Measurements from ENCODE around the gene CSNK1D. TPM values are rescaled to one million over a fixed set of nuclear protein-coding genes. Genes with fewer than 3 reads are reported as not detected.

The CSNK1D gene
- total and polyA plus RNA-seq, 12 donors, result 23.7 to 185 (median 125) TPM

- Histone ChIP-seq H3K4me3 (no peak overlapping the region), H3K27me3 (no peaks in the 10 kb centered on the region), H3K9me3 (replicated peaks in 1 of 3) (no peaks in the 10 kb centered on the region), H3K4me1 (replicated peaks in 1 of 2) (peaks cover 57 to 80% of the 10 kb centered on the region in 2 donors), H3K36me3 (replicated peaks in 1 of 2) (peaks cover 0 to 27% of the 10 kb centered on the region in 2 donors), H3K27ac (peak overlapping the region in 2 of 5 donors; percentile 16 to 97)
- intact Hi-C loops (cut with DNase I), result no loop called here
- no peak for DNase-seq
- no peak for TF ChIP-seq POLR2A (IDR thresholded peaks at IDR 0.05)
- TF ChIP-seq CTCF (IDR thresholded peaks at IDR 0.05), result no peak
- WGBS, 4 donors, result 82 to 87% (median 84%) methylated on average over 12 of the region's 12 CpGs
These were observed 2.8 kb downstream of the CSNK1D start for GRCh38 chr17:82270651-82271050.

- peak overlapping the region in 3 of 5 donors; percentile 34 to 97 (median 61) for H3K27ac ChIP-seq
- intact Hi-C loops (cut with DNase I), result no loop called here
These were observed 3.5 kb downstream of the CSNK1D start for GRCh38 chr17:82269882-82270500.

GRCh38 chr17:82269138-82269881 lies 4.2 kb downstream of the CSNK1D start:
- no peak overlapping the region for H3K4me3 ChIP-seq
- peak overlapping the region in 4 of 5 donors; percentile 61 to 99 (median 98) for H3K27ac ChIP-seq
- intact Hi-C loops (cut with DNase I), result no loop called here
- no peak for TF ChIP-seq CTCF (IDR thresholded peaks at IDR 0.05)
- TF ChIP-seq POLR2A (IDR thresholded peaks at IDR 0.05), result no peak
- no peak for DNase-seq
- no peaks in the 10 kb centered on the region for H3K9me3 ChIP-seq (replicated peaks in 1 of 3)
- H3K4me1 ChIP-seq (replicated peaks in 1 of 2), result peaks cover 57 to 77% of the 10 kb centered on the region in 2 donors
- no peaks in the 10 kb centered on the region for H3K27me3 ChIP-seq
- 51 to 55% (median 52%) methylated on average over 9 to 10 of the region's 10 CpGs for WGBS, 4 donors
- peaks cover 0 to 41% of the 10 kb centered on the region in 2 donors for H3K36me3 ChIP-seq (replicated peaks in 1 of 2)

More at GRCh38 chr17:82269882-82270500, 3.5 kb downstream of the CSNK1D start:
- no peak for TF ChIP-seq CTCF (IDR thresholded peaks at IDR 0.05)
- TF ChIP-seq POLR2A (IDR thresholded peaks at IDR 0.05), result no peak
- WGBS, 4 donors, result 63 to 82% (median 74%) methylated on average over 8 to 13 of the region's 13 CpGs
- H3K4me1 ChIP-seq (replicated peaks in 1 of 2), result peaks cover 57 to 83% of the 10 kb centered on the region in 2 donors
- no peaks in the 10 kb centered on the region for H3K27me3 ChIP-seq
- peaks cover 0 to 34% of the 10 kb centered on the region in 2 donors for H3K36me3 ChIP-seq (replicated peaks in 1 of 2)
- H3K4me3 ChIP-seq, result no peak overlapping the region
- H3K9me3 ChIP-seq (replicated peaks in 1 of 3), result no peaks in the 10 kb centered on the region
- DNase-seq, result no peak

GRCh38 chr17:82267575-82268379 lies 5.7 kb downstream of the CSNK1D start:
- TF ChIP-seq CTCF (IDR thresholded peaks at IDR 0.05) (no peak), POLR2A (IDR thresholded peaks at IDR 0.05) (peak in 1 of 2 donors; percentile 59)
- no peak overlapping the region for H3K4me3 ChIP-seq
- intact Hi-C loops (cut with DNase I), result no loop called here

More at GRCh38 chr17:82267575-82268379, 5.7 kb downstream of the CSNK1D start:
- H3K36me3 ChIP-seq (replicated peaks in 1 of 2), result peaks cover 0 to 56% of the 10 kb centered on the region in 2 donors
- H3K9me3 ChIP-seq (replicated peaks in 1 of 3), result no peaks in the 10 kb centered on the region
- H3K27ac ChIP-seq, result peak overlapping the region; percentile 87 to 99 (median 97)
- DNase-seq, result peak; percentile 93 to 99 (median 98)
- H3K4me1 ChIP-seq (replicated peaks in 1 of 2), result peaks cover 53 to 71% of the 10 kb centered on the region in 2 donors
- H3K27me3 ChIP-seq, result no peaks in the 10 kb centered on the region
- WGBS, 4 donors, result 6 to 28% (median 19%) methylated on average over 10 to 21 of the region's 21 CpGs

Measured in adrenal gland (tissue), 12 donors.